GM19328 (cell line): ENCODE results near the gene FPGT.
"Not testable (repeated sequence)": the region's sequence is repeated elsewhere in the genome, so short reads cannot be mapped to it uniquely, and the experiment has no call there.

Source experiments
- ATAC-seq: cut with Tn5 transposase; IDR thresholded peaks from one replicate; pipeline ENCODE4 v1.9.1; 2021; ENCODE audit warnings: mild to moderate bottlenecking, moderate library complexity; ENCODE audit not compliant: unreplicated experiment

Gene FPGT

GRCh38 chr1:74253243-74253824, 55.3 kb downstream of the FPGT start:
- not testable (repeated sequence) for ATAC-seq
